ENCODE results near the gene SBNO2.

The SBNO2 gene

GRCh38 chr19:1066748-1067340 lies 107.2 kb downstream of the SBNO2 start, which contains the start of gene ARHGAP45:
TSS of gene ARHGAP45 (plus strand) at chr19:1067167. CDS start at chr19:1067406, 239 bp downstream.
- Histone ChIP-seq H3K4me3 (ENCODE audit: control insufficient read depth in 1 of 7, extremely low read depth in 1 of 7, insufficient read depth in 4 of 7, low read depth in 2 of 7, low read length in 6 of 7) (peak within 1 kb of the TSS; percentile 58 to 91 (median 78)), H3K27me3 (replicated peaks in 2 of 5; ENCODE audit: control insufficient read depth in 4 of 5, insufficient read depth in 5 of 5, low read length in 4 of 5) (no peaks in the 10 kb centered on the region), H3K9me3 (ENCODE audit: control extremely low read depth in 1 of 5, control insufficient read depth in 4 of 5, insufficient read depth in 2 of 5, low read depth in 1 of 5, low read length in 4 of 5) (no peaks in the 10 kb centered on the region), H3K27ac (ENCODE audit: insufficient read depth in 1 of 2, low read depth in 1 of 2, low read length in 2 of 2, poor library complexity in 1 of 2, severe bottlenecking in 2 of 2) (peak within 1 kb of the TSS in 1 of 2 experiments; percentile 75), H3K36me3 (ENCODE audit: control insufficient read depth in 4 of 4, insufficient read depth in 4 of 4, low read length in 3 of 4) (peaks cover 0 to 15% (median 11%) of the 10 kb centered on the region in 4 experiments), H3K4me1 (ENCODE audit: control extremely low read depth in 1 of 4, control insufficient read depth in 4 of 4, insufficient read depth in 4 of 4, low read length in 3 of 4) (peaks cover 0 to 56% (median 50%) of the 10 kb centered on the region in 4 experiments)
- POLR2A ChIA-PET: interaction anchor here (1.0 to 1.8 kb wide), 6 partner anchors 10 to 47 kb away, joined by 3 to 9 read pairs (median 4); partner anchors contain the start of genes ABCA7 and RNU6-2
- 2% methylated on average over 44 of the region's 61 CpGs for WGBS (ENCODE audit: insufficient coverage)
- peak; percentile 61 to 83 (median 78) for DNase-seq
- CTCF ChIA-PET: interaction anchor here (0.6 to 4.9 kb wide), 12 partner anchors 10 to 363 kb away, joined by 3 to 34 read pairs (median 4); partner anchors contain the start of genes ABCA7 and CNN2

DNA sequence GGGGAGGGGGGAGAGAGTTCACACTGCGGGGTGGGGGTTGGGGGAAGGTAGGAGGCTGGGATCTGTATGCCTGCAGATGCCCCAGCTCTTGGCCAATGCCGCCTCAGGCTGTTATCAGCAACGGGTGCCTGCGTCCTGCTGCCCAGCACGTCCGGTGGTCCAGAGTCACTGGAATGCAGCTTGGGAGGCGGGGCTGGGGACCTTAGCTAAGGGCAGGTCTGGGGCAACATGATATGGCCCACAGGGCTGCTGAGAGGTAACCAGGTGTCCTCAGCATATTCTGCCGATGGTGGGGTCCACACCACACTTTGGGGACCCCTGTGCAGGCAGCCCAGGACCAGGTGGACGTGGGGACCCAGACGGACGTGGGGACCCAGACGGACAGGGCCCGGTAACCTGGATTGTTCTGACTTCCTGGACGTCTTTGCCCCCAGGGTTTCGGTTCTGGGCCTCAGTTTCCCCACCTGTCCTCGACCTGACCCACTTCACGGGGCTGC lies 107.8 kb downstream of the SBNO2 start:
- ChIA-PET POLR2A (interaction anchor here (1.0 to 1.8 kb wide), 6 partner anchors 8 to 47 kb away, joined by 3 to 9 read pairs (median 3); partner anchors contain the start of genes ABCA7 and RNU6-2), CTCF (interaction anchor here (0.9 to 4.9 kb wide), 5 partner anchors 11 to 29 kb away, joined by 3 to 34 read pairs (median 18); partner anchors contain the start of gene ABCA7)
- Histone ChIP-seq H3K27ac (ENCODE audit: insufficient read depth in 1 of 2, low read depth in 1 of 2, low read length in 2 of 2, poor library complexity in 1 of 2, severe bottlenecking in 2 of 2) (no peak overlapping the region), H3K9me3 (ENCODE audit: control extremely low read depth in 1 of 5, control insufficient read depth in 4 of 5, insufficient read depth in 2 of 5, low read depth in 1 of 5, low read length in 4 of 5) (no peaks in the 10 kb centered on the region), H3K4me3 (ENCODE audit: control insufficient read depth in 1 of 7, extremely low read depth in 1 of 7, insufficient read depth in 4 of 7, low read depth in 2 of 7, low read length in 6 of 7) (peak overlapping the region in 6 of 7 experiments; percentile 58 to 91 (median 82)), H3K4me1 (ENCODE audit: control extremely low read depth in 1 of 4, control insufficient read depth in 4 of 4, insufficient read depth in 4 of 4, low read length in 3 of 4) (peaks cover 0 to 56% (median 50%) of the 10 kb centered on the region in 4 experiments), H3K27me3 (replicated peaks in 2 of 5; ENCODE audit: control insufficient read depth in 4 of 5, insufficient read depth in 5 of 5, low read length in 4 of 5) (no peaks in the 10 kb centered on the region), H3K36me3 (ENCODE audit: control insufficient read depth in 4 of 4, insufficient read depth in 4 of 4, low read length in 3 of 4) (peaks cover 0 to 11% (median 9%) of the 10 kb centered on the region in 4 experiments)
- peak in 1 of 3 donors; percentile 38 for DNase-seq
- 40% methylated on average over 17 of the region's 17 CpGs for WGBS (ENCODE audit: insufficient coverage)

GRCh38 chr19:1065606-1066109 lies 108.4 kb downstream of the SBNO2 start:
- H3K36me3 ChIP-seq (ENCODE audit: control insufficient read depth in 4 of 4, insufficient read depth in 4 of 4, low read length in 3 of 4): peaks cover 0 to 9% (median 5%) of the 10 kb centered on the region in 4 experiments
- CTCF ChIA-PET: interaction anchor here (0.9 to 4.9 kb wide), 8 partner anchors 9 to 34 kb away, joined by 3 to 34 read pairs (median 4); partner anchors contain the start of gene ABCA7
- H3K4me1 ChIP-seq (ENCODE audit: control extremely low read depth in 1 of 4, control insufficient read depth in 4 of 4, insufficient read depth in 4 of 4, low read length in 3 of 4): peaks cover 0 to 55% (median 48%) of the 10 kb centered on the region in 4 experiments
- WGBS (ENCODE audit: insufficient coverage): 92% methylated on average over 13 of the region's 17 CpGs
- H3K9me3 ChIP-seq (ENCODE audit: control extremely low read depth in 1 of 5, control insufficient read depth in 4 of 5, insufficient read depth in 2 of 5, low read depth in 1 of 5, low read length in 4 of 5): peaks cover 0 to 2% (median 0%) of the 10 kb centered on the region in 5 experiments
- H3K4me3 ChIP-seq (ENCODE audit: control insufficient read depth in 1 of 7, extremely low read depth in 1 of 7, insufficient read depth in 4 of 7, low read depth in 2 of 7, low read length in 6 of 7): peak overlapping the region in 2 of 7 experiments; percentile 10 to 13
- POLR2A ChIA-PET: interaction anchor here (1.3 to 1.5 kb wide), 3 partner anchors 9 to 24 kb away, joined by 3 to 5 read pairs (median 4); no protein-coding TSS in a partner anchor
- no peak overlapping the region for H3K27ac ChIP-seq (ENCODE audit: insufficient read depth in 1 of 2, low read depth in 1 of 2, low read length in 2 of 2, poor library complexity in 1 of 2, severe bottlenecking in 2 of 2)
- no peak for DNase-seq
- H3K27me3 ChIP-seq (replicated peaks in 2 of 5; ENCODE audit: control insufficient read depth in 4 of 5, insufficient read depth in 5 of 5, low read length in 4 of 5): no peaks in the 10 kb centered on the region

- H3K9me3 ChIP-seq (ENCODE audit: control extremely low read depth in 1 of 5, control insufficient read depth in 4 of 5, insufficient read depth in 2 of 5, low read depth in 1 of 5, low read length in 4 of 5): peaks cover 0 to 2% (median 0%) of the 10 kb centered on the region in 5 experiments
- DNase-seq: peak; percentile 74 to 78 (median 77)
- peak overlapping the region in 1 of 7 experiments; percentile 10 for H3K4me3 ChIP-seq (ENCODE audit: control insufficient read depth in 1 of 7, extremely low read depth in 1 of 7, insufficient read depth in 4 of 7, low read depth in 2 of 7, low read length in 6 of 7)
- WGBS (ENCODE audit: insufficient coverage): 15% methylated on average over 49 of the region's 60 CpGs
- H3K27ac ChIP-seq (ENCODE audit: insufficient read depth in 1 of 2, low read depth in 1 of 2, low read length in 2 of 2, poor library complexity in 1 of 2, severe bottlenecking in 2 of 2): no peak overlapping the region
- peaks cover 0 to 4% (median 3%) of the 10 kb centered on the region in 4 experiments for H3K36me3 ChIP-seq (ENCODE audit: control insufficient read depth in 4 of 4, insufficient read depth in 4 of 4, low read length in 3 of 4)
- ChIA-PET POLR2A (interaction anchor here (1.3 to 1.5 kb wide), 4 partner anchors 10 to 38 kb away, joined by 3 to 5 read pairs (median 4); no protein-coding TSS in a partner anchor), CTCF (interaction anchor here (0.8 to 4.9 kb wide), 18 partner anchors 8 to 158 kb away, joined by 3 to 34 read pairs (median 4); partner anchors contain the start of gene ABCA7)
- no peaks in the 10 kb centered on the region for H3K27me3 ChIP-seq (replicated peaks in 2 of 5; ENCODE audit: control insufficient read depth in 4 of 5, insufficient read depth in 5 of 5, low read length in 4 of 5)
- peaks cover 0 to 51% (median 43%) of the 10 kb centered on the region in 4 experiments for H3K4me1 ChIP-seq (ENCODE audit: control extremely low read depth in 1 of 4, control insufficient read depth in 4 of 4, insufficient read depth in 4 of 4, low read length in 3 of 4)
Observed at GRCh38 chr19:1064661-1065605, 109.1 kb downstream of the SBNO2 start.

- POLR2A ChIA-PET: interaction anchor here (1.3 to 1.5 kb wide), 3 partner anchors 23 to 37 kb away, joined by 3 to 5 read pairs (median 4); no protein-coding TSS in a partner anchor
- WGBS (ENCODE audit: insufficient coverage): 93% methylated on average over 27 of the region's 37 CpGs
- no peak for DNase-seq
- H3K9me3 ChIP-seq (ENCODE audit: control extremely low read depth in 1 of 5, control insufficient read depth in 4 of 5, insufficient read depth in 2 of 5, low read depth in 1 of 5, low read length in 4 of 5): peaks cover 0 to 5% (median 0%) of the 10 kb centered on the region in 5 experiments
- no peak overlapping the region for H3K27ac ChIP-seq (ENCODE audit: insufficient read depth in 1 of 2, low read depth in 1 of 2, low read length in 2 of 2, poor library complexity in 1 of 2, severe bottlenecking in 2 of 2)
- peaks cover 0 to 3% (median 3%) of the 10 kb centered on the region in 4 experiments for H3K36me3 ChIP-seq (ENCODE audit: control insufficient read depth in 4 of 4, insufficient read depth in 4 of 4, low read length in 3 of 4)
- CTCF ChIA-PET: interaction anchor here (0.6 to 4.9 kb wide), 18 partner anchors 7 to 158 kb away, joined by 3 to 34 read pairs (median 4); partner anchors contain the start of gene ABCA7
- no peaks in the 10 kb centered on the region for H3K27me3 ChIP-seq (replicated peaks in 2 of 5; ENCODE audit: control insufficient read depth in 4 of 5, insufficient read depth in 5 of 5, low read length in 4 of 5)
- H3K4me3 ChIP-seq (ENCODE audit: control insufficient read depth in 1 of 7, extremely low read depth in 1 of 7, insufficient read depth in 4 of 7, low read depth in 2 of 7, low read length in 6 of 7): no peak overlapping the region
- peaks cover 0 to 42% (median 35%) of the 10 kb centered on the region in 4 experiments for H3K4me1 ChIP-seq (ENCODE audit: control extremely low read depth in 1 of 4, control insufficient read depth in 4 of 4, insufficient read depth in 4 of 4, low read length in 3 of 4)
Observed at GRCh38 chr19:1063909-1064660, 110.0 kb downstream of the SBNO2 start.
